GM21447 (cell line): ENCODE data around the gene MGST3.
"Not testable (repeated sequence)": the region's sequence is repeated elsewhere in the genome, so short reads cannot be mapped to it uniquely, and the experiment has no call there.

Experiments used
- ATAC-seq: cut with Tn5 transposase; IDR thresholded peaks from one replicate; pipeline ENCODE4 v1.9.1; 2021; ENCODE audit not compliant: unreplicated experiment

The MGST3 gene

DNA sequence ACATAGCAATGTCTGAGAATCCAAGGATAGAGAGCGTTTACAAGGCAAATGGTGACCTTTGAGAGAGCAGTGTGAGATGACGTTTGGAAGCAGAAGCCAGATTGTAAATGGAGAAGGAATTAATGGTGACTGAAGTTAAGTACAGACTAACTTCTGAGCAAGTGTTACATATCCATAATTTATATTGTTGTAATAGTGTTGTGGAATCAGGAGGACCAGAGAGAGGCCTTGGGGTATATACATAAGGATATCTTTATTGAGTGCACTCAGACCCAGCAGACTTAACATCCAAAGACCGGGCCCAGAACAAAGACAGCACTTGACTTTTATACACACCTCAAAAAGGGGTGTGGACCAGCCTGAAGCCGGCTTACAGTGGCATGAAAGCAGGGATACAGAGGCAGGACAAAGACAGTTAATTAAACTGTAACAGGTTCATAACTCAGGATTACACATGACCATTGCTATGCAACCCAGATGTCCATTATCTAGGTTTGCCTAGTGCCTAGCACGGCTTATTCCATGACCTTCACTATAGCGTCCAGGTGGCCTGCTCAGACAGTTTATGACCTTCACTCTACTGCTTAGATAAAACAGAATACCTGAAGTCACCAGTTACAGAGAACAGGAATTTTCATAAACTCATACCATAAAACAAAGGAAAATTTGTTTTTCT lies 2.7 kb upstream of the MGST3 start:
- no peak for ATAC-seq

DNA sequence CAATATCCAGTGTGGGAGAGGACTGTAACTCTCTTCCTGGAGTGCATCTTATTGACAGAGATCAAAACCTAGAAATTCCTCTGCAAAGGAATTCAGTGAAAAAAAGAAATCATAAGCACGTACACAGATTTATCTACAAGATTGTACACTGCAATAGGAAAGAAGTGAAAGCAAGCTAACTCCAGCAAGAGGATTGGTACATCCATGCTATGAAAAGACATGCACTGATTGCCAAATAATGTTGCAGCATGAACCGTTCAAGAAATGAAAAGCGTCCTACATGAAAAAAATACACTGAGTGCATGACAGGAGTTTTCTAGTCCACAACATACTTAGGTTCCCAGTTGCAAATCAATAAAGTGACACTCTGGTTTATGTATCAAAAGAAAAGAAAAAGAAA lies 1.9 kb upstream of the MGST3 start:
- ATAC-seq, result no peak

DNA sequence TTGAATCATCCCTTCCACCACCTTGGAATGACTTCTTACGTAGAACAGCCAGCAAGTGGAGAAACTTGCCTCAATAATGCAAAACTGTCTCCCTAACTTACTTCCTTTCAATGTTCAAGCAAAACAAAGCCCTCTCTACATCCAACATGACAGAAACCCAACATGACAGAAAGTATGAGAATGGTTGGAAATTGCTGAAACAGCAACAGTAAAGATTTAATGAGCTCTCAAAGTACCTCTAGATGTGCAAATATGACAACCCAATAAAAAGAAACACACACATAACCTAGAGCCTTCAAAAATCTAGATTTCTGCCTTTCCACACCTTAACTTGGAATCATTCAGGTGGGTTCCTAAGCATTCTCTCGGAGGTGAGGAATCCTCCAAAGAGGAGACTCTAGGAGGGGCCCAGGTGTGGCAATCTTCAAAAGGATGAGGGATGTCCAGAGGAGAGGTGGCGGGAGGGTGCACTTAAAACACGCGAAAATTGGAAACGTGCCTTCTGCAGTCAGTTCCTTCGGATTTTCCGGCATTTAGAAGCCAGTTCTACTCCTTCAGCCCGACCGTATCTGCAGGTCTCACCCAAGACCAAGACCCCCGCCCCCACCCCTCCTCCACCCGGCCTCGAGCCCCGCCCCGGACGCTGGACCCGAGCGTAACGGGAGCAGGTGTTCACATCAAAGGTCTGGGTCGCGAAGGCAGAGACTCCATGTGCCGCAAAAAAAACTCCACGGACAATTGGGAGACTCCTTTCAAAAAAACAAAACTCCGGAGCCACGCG lies 996 bp upstream of the MGST3 start:
- ATAC-seq, result peak; percentile 2

DNA sequence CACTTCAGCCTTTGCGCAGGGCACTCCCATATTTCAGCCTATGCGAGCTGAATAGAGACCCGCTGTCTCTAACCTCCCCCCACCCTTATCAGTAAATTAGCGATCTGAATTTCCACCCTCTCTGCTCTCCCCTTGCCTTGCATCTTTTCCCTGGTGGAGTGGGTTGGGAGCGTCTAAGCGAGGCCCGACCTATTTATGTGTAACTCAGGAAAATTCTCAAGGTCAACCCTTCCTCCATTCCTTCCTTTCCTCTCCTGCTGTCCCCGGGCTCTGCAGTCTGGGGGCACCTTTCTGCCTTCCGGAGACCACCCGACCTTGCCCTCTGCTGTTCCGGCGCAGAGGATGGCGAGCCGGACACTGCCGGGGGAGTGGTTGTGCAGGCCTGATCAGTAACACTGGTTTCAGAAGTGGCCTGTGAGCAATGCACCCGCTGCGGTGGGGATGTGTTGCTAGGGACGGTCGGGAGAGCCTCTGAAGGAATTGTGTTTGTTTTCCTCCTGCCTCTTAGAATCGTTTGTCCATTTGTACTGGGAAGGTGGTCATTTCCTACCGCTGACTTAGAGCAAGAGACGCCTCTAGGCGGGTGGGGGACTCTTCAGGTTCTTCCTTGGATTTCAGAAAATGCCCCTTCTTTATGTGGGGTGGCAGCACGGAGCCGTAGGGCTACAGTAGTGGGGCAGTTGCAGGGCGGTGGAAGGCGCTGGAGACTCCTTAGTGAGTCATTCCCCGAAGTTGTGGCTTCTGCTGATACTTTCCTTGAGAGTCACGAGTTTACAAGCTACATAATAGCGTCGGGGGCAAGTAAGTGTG lies 513 bp downstream of the MGST3 start:
- ATAC-seq, result peak; percentile 39

DNA sequence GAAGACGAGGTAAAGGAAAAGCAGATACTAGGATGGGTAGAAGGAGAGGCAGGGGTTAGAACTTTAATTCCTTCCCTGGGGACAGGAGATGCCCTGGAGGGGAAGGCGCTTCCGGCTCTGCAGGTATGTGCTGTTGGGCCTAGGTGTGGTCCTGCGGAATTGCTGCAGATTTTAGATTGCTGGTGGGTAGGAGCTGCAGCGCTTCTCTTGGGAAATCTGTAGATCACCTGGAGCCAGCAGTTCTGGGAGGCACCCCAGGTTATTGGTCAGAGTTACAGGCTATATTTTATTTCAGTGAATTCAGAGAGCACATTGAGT lies 1.1 kb downstream of the MGST3 start:
- no peak for ATAC-seq

DNA sequence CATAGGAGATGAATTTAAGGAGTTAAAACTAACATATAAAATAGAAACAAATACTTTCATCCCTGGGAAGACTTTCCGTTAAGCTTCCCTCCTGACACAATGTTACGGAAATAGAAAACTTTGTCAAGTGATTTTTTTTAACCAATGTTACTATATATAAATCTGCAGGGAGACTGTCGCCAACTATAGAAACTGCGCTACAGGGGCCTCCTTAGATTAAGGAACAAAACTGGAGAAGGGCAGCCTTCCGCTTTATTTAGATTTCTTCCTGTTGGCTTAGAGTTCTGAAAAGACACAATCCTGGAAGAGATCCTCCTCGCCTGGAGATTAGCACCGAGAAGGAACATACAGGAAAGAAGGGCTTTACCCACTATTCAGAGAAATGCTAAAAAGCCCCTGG lies 1.5 kb downstream of the MGST3 start:
- ATAC-seq, result no peak

DNA sequence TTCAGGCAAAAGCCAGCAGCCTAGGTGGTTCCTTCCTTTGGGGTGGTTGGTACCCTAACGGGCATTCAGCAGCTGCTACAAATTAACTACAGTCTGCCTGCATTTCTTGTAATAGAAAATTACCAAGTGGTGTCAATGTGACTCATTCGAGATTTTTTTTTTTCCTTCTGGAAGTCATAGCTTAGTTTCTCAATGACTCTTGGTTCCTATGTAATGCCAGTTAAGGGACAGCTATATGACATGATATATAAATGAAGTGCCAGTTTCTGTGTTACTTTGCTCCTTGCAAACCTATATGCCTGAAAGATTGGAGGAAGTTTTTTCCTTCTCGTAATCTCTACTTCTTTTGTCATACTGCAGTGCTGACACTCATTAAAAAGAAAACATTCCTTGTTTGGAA lies 2.6 kb downstream of the MGST3 start:
- no peak for ATAC-seq

DNA sequence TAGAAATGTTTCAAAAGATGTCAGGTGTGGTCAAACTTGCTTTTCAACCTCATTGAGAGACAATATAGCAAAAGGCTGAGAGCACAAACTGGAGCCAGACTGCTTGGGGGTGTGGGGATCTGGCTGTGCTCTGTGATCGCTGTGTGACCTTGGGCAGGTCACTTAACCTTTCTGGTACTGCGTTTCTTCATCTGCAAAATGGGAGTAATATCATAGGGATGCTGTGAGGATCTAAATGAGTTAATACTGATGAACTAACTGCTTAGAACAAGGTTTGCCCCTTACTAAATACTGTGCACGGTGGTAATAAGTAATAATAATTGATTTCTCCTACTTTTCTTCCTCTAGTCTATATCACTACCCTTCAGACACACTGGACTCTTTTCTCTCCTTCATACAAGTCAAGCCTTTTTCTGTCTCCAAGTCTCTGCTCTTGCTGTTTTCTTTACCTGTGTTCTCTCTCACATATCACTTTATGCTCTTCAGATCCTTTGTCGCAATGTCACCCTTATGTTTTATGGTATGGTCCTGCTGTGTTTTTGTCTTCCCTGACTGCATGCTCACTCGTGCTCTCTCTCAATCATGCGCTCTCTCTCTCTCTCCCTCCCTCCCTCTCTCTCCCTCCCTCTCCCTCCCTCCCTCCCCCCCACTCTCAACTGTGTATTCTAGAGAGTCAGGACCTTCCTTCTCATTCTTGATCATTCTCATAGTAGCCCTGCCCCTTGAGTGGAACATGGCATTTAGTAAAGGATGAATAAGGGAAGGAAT lies 3.3 kb downstream of the MGST3 start:
- ATAC-seq, result no peak

DNA sequence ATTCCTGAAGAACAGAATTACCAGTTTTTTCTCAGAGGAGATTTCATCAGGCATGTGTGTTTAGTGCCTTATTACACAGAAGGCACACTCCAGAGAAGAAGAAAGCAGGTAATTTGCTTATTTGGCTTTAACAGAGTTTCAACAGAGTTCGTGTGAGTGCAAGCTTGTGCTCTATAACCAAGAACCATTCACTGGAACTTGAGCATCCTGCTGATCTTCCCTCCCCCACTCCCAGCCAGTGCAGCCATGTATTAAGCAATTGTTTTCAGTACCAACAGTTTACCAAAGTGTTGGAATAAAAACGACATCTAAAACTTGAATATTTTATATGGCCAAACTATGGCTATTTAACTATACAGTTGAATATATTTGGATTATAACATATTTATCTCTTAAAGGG lies 4.3 kb downstream of the MGST3 start:
- no peak for ATAC-seq

DNA sequence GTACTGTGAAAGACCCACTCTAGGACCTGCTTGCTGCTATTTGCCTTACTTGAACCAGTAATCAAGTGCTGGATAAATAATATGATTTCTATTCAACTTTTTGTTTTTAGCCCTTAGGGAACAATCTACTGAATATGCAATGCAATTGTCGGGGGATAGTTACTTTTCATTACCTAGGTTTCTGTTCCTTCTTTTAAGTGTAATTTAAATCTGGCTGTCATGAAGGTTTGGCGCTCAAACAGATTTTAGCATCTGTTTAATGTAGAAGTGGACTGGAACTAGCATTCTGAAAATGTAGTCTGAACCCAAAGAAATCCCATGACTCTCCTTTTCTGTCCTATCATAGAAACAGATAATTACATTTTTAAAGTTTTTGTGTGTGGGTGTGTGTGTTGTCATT lies 4.8 kb downstream of the MGST3 start:
- no peak for ATAC-seq

DNA sequence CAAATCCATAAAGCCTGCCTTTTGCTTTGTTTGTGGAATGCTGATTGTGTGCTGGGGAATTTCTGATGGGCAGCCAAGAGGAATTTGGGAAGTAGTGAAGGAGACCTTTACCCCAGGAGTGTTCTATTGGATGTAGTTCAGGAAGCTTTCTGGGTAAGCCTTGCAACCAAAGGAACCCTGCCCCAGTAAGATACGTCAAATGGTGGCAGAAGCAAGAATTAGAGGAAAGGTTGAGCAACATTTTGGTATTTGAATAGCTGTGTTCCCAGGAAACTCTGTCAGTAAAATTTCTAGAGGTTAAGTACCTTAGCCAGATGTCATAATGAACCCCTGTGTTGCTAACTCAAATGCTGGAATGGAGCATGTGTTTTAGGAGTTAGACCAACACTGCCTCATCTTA lies 6.4 kb downstream of the MGST3 start:
- ATAC-seq, result no peak

DNA sequence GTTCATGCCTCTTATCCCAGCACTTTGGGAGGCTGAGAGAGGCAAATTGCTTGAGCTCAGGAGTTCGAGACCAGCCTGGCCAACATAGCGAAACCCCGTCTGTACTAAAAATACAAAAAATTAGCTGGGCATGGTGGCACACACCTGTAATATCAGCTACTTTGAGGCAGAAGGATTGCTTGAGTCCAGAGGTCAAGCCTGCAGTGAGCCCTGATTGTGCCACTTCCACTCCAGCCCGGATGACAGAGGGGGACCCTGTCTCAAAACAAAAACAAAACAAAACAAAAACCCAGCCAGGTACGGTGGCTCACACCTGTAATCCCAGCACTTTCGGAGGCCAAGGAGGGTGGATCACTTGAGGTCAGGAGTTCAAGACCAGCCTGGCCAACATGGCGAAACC lies 7.2 kb downstream of the MGST3 start:
- ATAC-seq, result not testable (repeated sequence)

DNA sequence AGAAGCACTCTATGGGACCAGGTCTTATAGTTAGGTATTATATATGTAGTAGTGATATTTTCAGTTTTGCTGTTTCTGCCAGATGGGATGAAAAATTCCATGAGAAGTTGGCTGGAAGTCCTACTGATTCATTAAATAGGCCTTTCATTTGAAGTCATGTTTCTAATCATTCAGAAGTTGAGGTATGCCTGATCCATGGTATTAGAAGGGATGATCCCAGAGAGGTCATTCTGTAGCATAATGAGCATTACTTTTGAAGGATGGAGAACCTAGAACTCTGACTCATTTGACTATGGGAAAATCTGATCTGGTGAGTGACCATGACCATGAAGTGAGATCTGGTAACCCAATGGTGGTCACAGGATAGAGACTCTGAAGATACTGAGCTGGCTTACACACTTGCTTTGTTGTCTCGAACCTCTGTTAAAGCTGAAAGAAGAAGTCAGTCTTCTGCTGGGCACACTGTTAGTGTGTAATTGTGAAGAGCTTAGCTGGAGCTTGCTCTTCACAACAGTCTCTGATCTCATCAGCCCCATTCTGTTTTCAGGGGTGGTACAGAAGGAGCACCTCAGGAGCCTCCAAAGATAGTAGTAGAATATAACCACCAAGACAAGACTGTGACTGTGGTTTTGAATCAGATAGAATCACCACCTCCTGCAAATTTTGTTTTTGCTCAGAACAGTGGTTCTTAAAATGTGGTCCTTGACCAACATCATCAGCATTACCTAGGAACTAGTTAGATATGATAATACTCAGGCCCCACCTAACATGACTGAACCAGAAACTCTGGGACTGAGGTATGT lies 9.0 kb downstream of the MGST3 start:
- ATAC-seq, result peak; percentile 36

DNA sequence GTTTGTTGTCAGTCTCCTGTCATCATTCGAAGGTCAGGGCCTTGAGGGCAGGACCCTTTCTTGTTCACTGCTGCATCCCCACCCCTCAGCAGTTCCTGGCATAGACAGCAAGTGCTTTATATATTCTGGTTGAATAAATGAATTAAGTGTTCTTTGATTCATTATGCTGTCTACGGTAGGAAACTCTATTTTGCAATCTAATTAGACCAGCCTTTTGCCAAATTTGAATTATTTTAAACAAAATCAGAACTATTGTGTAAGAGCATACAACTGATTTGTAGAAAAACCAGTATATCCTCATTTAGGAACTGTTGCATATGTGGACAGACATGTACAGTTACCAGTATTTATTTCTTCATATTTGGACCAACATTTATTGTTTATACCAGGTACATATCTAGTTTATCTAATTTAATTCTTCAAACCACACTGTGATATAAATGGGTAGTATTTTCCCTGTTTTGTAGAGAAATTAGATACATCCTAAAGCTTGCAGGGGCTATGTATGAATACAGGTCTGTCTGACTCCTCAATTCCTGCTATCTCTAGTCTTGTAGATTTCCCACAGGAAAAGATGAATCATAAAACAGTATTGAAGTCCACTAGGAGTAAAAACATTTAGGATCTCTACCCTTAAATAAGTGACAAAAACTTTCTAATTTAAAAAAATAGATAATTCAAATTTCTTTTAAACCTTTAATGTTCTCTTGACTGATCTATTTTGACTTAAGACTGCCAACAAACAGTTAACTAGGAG lies 10.4 kb downstream of the MGST3 start:
- no peak for ATAC-seq

DNA sequence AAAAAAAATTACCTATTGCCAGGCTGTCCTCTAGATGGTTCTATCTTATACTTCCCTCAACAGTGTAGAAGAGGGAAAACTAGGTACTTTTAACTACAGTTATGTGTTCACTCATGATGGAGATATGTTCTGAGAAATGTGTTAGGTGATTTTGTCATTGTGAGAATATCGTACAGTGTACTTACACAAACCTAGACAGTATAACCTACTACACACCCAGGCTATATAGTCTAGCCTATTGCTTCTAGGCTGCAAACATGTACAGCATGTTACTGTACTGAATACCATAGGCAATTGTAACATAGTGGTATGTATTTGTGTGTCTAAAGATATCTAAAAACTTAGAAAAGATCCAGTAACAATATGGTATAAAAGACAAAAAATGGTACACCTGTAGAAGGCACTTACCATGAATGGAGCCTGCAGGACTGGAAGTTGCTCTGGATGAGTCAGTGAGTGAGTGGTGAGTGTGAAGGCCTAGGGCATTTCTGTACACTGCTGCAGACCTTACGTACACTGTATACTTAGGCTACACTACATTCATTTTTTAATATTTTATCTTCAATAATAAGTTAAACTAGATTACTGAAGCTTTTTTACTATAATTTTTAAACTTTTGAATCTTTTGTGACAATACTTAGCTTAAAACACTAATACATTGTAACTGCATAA lies 13.2 kb downstream of the MGST3 start:
- ATAC-seq, result no peak

DNA sequence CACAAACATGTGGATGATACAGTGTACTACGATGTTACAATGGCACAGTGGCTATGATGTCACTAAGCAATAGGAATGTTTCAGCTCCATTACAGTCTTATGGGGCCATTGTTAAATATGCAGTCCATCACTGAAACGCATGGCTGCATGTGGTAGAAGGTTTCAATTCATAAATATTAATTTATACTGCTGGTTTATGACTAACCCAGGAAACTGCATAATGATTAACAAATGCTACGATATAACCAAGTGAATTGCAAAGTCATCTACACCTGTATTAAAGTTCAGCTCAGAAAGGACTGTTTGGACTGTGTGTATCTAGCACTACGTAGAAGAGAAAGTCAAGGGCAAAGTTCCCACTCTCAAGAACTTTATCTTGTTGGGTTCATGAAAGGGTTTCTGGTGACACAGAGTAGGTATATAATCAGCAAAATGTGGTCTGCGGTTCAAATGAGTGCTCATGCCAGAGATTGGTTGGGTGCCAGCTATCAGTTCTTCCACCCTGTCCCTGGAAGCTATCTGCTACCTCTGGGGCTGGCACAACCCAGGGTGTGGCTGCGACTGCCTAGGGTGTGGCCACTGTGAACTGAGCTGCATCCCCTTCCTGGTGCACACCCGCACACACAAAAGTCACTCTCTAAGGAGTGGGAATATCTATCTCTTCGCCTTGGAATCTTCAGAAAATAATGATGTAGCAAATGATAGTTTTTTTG lies 14.8 kb downstream of the MGST3 start:
- peak; percentile 42 for ATAC-seq

DNA sequence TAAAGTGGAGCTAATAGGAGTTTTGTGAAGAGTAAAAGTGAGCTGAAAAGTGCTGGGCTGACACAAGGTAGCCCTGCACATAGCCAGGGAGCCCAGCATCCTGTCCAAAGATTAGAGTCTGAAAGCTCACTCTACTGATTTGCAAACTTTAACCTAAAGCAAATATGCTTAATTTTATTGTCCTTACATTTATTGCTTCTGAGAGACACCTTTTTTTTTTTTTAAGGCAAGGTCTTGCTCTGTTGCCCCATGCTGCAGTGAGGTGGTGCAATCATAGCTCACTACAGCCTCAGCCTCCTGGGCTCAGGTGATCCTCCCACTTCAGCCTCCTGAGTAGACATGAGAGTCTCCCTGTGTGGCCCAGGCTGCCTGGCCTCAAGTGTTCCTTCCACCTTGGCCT lies 16.5 kb downstream of the MGST3 start:
- no peak for ATAC-seq

DNA sequence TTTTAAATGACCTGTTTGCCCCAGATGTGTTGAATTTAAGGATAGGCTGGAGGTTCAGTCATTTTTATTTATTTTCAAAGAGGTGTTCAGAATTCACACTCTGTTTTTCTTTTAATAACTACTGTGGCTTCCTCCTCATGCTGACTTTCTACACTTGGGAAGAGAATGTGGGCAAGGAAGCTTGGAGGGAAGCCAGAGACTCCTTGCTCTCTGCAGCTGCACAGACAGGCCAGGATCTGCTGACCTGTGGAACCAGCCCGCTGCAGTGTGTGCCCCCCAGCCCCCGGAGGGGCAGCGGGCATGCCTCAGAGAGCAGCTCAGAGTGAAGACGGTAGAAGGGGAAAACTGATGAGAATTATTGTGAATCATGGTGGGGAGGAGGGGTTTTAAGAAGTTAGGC lies 16.9 kb downstream of the MGST3 start:
- ATAC-seq, result no peak
